Parathyroid adenoma (tissue), 2 donors: ENCODE results near the gene CSNK2A2.

Experiments
- H2AFZ ChIP-seq: fragments of 300-600 bp; sonication (generic); one replicate; pipeline ENCODE4 v1.7.0; 2017; ENCODE audit warnings: antibody characterized with exemption, mild to moderate bottlenecking
- H3K27ac ChIP-seq: fragments of 300-600 bp; sonication (generic); one replicate; pipeline ENCODE4 v1.7.0; 2017
- H3K27me3 ChIP-seq: fragments of 300-600 bp; sonication (generic); one replicate; pipeline ENCODE4 v1.7.0; 2017; ENCODE audit warnings: low read length; ENCODE audit not compliant: control insufficient read depth, insufficient read depth
- H3K36me3 ChIP-seq: fragments of 300-600 bp; sonication (generic); one replicate; pipeline ENCODE4 v1.7.0; 2017; ENCODE audit warnings: low read length; ENCODE audit not compliant: control insufficient read depth, insufficient read depth
- H3K4me1 ChIP-seq: fragments of 300-600 bp; sonication (generic); one replicate; pipeline ENCODE4 v1.7.0; 2017; ENCODE audit warnings: control low read depth
- H3K4me2 ChIP-seq: fragments of 300-600 bp; sonication (generic); one replicate; pipeline ENCODE4 v1.7.0; 2017; ENCODE audit warnings: low read length
- H3K4me3 ChIP-seq: fragments of 300-600 bp; sonication (generic); one replicate; pipeline ENCODE4 v1.7.0; 2017; ENCODE audit warnings: low read depth, low read length
- H3K79me2 ChIP-seq: fragments of 300-600 bp; sonication (generic); one replicate; pipeline ENCODE4 v1.7.0; 2017; ENCODE audit warnings: control low read depth
- H3K9ac ChIP-seq: fragments of 300-600 bp; sonication (generic); one replicate; pipeline ENCODE4 v1.7.0; 2017; ENCODE audit warnings: mild to moderate bottlenecking
- H3K9me3 ChIP-seq: fragments of 300-600 bp; sonication (generic); one replicate; pipeline ENCODE4 v1.7.0; 2017; ENCODE audit warnings: low read length; ENCODE audit not compliant: control insufficient read depth
- CTCF ChIP-seq: fragments of 300-600 bp; sonication (generic); IDR thresholded peaks from one replicate; pipeline ENCODE4 v1.7.0; 2017; ENCODE audit warnings: antibody characterized with exemption, mild to moderate bottlenecking
- donor health status: primary hyperparathyroidism.

CSNK2A2 gene

DNA sequence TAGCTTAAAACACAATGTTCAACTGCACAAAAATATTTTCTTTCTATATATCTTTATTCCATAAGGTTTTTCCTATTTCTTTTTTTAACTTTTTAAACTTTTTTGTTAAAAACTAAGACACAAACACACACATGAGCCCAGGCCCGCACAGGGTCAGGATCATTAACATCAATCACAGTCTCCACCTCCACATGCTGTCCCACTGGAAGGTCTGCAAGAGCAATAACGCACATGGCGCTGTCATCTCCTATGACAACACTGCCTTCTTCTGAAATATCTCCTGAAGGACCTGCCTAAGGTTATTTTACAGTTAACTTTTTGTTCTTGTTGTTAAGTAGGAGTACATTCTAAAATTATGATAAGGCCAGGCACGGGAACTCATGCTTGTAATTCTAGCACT, 72.9 kb downstream of the CSNK2A2 start:
- Histone ChIP-seq H3K9ac (no peak overlapping the region), H3K36me3 (no peaks in the 10 kb centered on the region), H3K27ac (no peak overlapping the region), H3K9me3 (no peaks in the 10 kb centered on the region), H3K4me1 (peaks cover 13% of the 10 kb centered on the region), H3K4me3 (no peak overlapping the region), H2AFZ (no peak overlapping the region), H3K79me2 (peaks cover 58% of the 10 kb centered on the region), H3K27me3 (no peaks in the 10 kb centered on the region), H3K4me2 (no peak overlapping the region)
- TF ChIP-seq CTCF, result no peak

- no peak overlapping the region for H3K27ac ChIP-seq
- no peak overlapping the region for H3K9ac ChIP-seq
- no peaks in the 10 kb centered on the region for H3K36me3 ChIP-seq
- no peak for TF ChIP-seq CTCF
- H3K4me1 ChIP-seq, result peaks cover 13% of the 10 kb centered on the region
- H3K79me2 ChIP-seq, result peaks cover 61% of the 10 kb centered on the region
- no peak overlapping the region for H3K4me2 ChIP-seq
- H2AFZ ChIP-seq, result no peak overlapping the region
- H3K9me3 ChIP-seq, result no peaks in the 10 kb centered on the region
- H3K4me3 ChIP-seq, result no peak overlapping the region
- H3K27me3 ChIP-seq, result no peaks in the 10 kb centered on the region
Observed at GRCh38 chr16:58124601-58124915, 73.3 kb downstream of the CSNK2A2 start.

DNA sequence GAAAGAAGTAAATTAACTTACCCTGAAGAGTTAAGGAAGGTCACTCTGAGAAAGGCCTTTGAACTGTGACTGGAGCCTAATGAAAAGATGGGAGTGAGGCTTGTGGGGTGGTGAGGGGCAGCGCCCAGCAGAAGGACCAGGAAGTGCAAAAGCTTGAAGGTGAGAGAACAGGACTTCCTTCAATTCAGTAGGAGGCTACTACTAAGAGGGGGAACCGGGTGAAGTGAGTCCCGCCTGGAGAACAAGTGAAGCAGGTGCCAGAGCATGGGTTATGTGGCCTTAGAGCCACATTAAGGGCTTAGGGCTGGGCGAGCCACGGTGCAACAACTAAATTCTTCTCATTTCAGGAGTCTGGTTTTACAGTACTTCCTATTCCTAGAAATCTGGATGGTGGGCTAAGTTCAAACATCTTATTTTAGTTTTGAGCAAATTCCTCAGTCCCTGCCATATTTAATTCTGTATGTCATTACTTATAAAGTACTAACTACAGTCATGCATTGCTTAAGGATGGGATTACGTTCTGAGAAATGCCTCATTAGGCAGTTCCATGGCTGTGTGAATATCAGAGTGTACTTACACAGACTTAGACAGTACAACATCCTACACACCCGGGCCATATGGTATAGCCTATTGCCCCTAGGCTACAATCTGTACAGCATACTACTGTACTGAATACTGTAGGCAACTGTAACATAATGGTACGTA, 73.9 kb downstream of the CSNK2A2 start:
- no peak overlapping the region for H3K27ac ChIP-seq
- no peaks in the 10 kb centered on the region for H3K27me3 ChIP-seq
- H3K9me3 ChIP-seq, result no peaks in the 10 kb centered on the region
- peaks cover 66% of the 10 kb centered on the region for H3K79me2 ChIP-seq
- peaks cover 13% of the 10 kb centered on the region for H3K4me1 ChIP-seq
- H3K4me2 ChIP-seq, result no peak overlapping the region
- TF ChIP-seq CTCF, result no peak
- no peak overlapping the region for H2AFZ ChIP-seq
- no peak overlapping the region for H3K9ac ChIP-seq
- no peaks in the 10 kb centered on the region for H3K36me3 ChIP-seq
- no peak overlapping the region for H3K4me3 ChIP-seq

- Histone ChIP-seq H3K36me3 (no peaks in the 10 kb centered on the region), H3K27ac (no peak overlapping the region), H3K4me1 (peaks cover 5% of the 10 kb centered on the region), H2AFZ (no peak overlapping the region), H3K4me2 (no peak overlapping the region), H3K79me2 (peaks cover 73% of the 10 kb centered on the region), H3K9ac (no peak overlapping the region), H3K4me3 (no peak overlapping the region), H3K27me3 (no peaks in the 10 kb centered on the region), H3K9me3 (no peaks in the 10 kb centered on the region)
- no peak for TF ChIP-seq CTCF
Observed at GRCh38 chr16:58121132-58121531, 76.8 kb downstream of the CSNK2A2 start.

DNA sequence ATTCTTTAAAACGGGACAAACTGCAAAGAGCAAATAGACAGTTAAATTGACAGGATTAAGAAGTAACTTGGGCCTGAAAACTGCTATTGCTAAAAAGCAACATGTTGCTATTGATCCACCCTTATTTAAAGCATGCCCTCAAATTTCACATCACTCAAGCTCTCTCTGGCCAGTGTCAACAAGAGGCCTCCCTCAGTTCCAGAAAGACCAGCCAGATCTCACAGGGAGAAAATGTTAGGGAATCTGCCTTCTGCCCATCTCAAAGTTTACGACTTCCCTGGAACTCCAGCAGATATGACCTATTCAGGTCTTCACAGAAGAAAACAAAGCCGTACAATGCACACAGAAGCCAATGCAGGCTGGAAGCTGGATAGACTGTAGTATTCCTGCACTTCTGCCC, 77.7 kb downstream of the CSNK2A2 start:
- H3K4me3 ChIP-seq, result no peak overlapping the region
- peaks cover 5% of the 10 kb centered on the region for H3K4me1 ChIP-seq
- no peak for TF ChIP-seq CTCF
- no peaks in the 10 kb centered on the region for H3K9me3 ChIP-seq
- H3K79me2 ChIP-seq, result peaks cover 65% of the 10 kb centered on the region
- H3K27ac ChIP-seq, result no peak overlapping the region
- H3K27me3 ChIP-seq, result no peaks in the 10 kb centered on the region
- H3K36me3 ChIP-seq, result no peaks in the 10 kb centered on the region
- no peak overlapping the region for H3K4me2 ChIP-seq
- no peak overlapping the region for H2AFZ ChIP-seq
- H3K9ac ChIP-seq, result no peak overlapping the region
